GM19193 (cell line): Measurements from ENCODE around the gene PBLD.

ENCODE experiments used
- POLR2A ChIP-seq: IDR thresholded peaks from 4 replicates; pipeline ENCODE4 v1.6.1; 2011; ENCODE audit not compliant: insufficient read depth, insufficient read length; ENCODE audit errors: extremely low read depth

The PBLD gene

DNA sequence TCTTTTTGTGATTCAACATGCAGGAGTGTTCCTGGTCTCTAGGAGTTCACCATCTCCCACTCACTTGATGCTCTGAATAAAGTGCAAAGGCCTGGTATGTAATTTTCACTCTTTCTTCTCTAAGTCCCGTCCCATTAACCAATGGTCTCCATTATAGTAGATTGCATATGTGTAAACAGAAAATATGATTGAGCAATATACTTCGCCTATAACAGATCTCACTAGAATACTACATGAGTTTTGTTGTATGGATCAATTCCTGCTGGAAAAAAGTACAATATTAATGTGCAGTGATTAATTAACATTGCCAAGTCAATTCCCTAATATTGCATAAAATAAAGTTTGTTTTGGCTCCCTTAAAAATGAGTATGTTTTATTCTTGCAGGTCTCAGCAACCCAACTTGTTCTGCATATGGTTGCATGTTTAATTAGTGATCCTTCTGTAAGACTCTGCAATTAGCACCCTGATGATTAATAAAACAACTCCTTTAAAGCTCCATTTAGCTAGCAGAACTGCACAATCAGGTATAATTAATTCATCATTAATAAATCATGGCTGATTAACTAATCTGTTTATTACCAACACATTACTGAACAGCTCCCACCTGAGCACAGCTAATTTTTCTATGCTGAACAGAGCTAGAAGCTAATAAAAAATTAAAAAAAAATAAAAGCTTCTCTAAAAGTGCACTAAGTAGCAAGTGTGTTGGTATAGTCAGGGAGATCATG, 63.0 kb downstream of the PBLD start:
- TF ChIP-seq POLR2A, result no peak

DNA sequence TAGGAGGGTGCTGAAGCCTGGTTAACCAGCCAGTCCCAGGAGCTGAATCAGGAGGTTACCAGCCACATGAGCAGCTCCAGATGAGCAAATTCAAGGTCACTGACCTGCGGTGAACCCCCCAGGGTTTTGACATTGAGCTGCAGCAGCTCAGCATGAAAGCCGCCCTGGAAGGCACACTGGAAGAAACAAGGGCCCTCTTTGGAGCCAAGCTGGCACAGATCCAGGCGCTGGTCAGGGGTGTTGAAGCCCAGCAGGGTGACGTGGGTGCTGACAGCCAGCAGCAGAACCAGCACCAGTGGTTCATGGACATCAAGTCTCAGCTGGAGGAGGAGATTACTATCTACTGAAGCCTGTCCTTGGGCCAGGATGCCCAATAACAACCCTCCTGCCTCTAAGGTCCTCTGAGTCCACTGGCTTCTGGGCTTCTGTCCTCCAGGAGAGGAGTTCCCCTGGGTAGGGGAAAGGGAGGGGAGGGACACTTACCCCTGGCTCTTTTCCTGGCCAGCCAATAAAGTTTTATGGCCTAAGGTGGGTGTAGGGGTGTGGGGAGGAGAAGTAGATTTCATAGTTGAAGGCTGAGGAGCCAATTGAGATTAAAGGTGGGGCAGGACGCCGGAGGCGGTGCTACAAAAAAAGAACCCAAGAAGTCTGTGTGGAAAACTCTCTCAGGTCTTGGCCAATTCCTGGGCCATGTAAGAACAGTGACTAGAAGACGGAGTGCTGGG, 71.4 kb downstream of the PBLD start:
- TF ChIP-seq POLR2A, result no peak

DNA sequence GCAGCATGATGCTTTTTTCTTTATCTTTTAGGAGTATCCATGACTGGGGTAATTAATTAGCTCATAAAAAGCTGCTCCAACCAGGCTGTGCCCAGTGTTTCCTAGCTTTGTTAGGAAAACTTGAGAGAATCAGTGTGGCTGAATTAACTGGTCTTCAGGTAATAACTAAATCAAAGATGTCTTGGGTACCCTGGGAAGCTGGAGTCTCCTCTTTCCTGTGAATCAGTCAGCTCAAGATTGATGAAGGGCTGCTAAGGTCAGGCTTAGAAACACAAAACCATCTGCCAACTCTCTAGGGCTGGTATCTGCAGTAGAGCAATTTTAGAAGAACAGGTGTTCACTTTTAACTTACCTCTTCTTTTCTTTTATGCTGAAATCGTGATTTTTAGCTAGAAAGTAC, 79.4 kb downstream of the PBLD start:
- no peak for TF ChIP-seq POLR2A

DNA sequence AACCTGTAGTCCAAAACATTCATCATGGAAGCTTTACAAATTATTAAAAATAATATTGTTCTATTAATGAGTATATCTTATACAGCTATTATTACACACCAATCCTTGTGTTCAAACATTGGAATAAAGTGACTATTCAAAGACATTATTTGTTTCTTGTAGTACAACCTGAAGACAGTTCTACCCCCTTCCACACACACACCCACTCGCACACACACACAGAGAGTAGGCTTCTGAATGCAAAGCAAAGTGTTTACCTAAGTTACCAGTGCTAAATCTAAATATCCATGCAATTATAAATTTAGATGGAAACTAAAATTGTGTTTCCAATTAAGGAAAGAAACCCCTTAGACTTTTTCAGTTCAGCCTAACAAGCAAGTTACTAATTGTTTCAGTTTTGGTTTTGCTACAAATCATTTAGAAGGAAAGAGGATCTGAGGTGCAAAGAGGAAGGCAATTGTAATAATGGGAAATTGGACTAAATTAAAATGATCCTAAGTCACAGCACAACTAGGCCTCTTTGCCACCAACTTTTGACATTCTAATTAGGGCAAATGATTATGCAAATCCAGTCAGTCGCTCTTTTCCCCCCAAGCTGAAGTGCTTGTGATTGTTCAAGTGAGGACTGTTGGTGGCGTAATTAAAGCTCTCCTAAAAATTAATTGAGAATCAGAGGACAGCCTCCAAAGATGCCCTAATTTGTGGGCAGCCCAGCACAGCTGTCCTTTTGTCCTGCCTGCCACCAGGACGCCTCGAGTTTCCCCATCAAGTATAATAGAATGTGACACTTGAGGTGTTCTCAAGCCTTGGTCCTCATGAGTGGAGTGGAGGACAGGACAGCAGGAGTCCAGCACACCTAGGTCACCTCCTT, 80.9 kb downstream of the PBLD start:
- no peak for TF ChIP-seq POLR2A

DNA sequence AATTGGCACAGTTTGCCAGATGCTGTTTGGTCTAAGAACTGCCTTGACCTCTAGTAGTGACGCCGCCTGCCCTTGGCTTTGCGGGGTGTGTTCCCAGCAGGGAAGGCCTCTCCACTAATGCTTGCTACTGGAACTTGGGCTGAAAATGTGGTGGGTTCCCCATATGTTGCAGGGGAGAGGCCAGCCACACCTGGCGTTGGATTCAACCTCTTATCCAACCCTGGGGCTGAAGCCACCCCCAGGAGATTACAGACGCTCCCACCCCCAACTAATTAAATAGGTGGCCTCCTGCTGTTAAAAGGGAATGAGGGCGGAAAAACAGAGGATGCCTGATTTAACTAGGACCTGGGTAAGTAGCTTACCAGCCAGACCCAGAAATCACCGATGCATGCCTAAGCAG, 81.6 kb downstream of the PBLD start:
- no peak for TF ChIP-seq POLR2A

DNA sequence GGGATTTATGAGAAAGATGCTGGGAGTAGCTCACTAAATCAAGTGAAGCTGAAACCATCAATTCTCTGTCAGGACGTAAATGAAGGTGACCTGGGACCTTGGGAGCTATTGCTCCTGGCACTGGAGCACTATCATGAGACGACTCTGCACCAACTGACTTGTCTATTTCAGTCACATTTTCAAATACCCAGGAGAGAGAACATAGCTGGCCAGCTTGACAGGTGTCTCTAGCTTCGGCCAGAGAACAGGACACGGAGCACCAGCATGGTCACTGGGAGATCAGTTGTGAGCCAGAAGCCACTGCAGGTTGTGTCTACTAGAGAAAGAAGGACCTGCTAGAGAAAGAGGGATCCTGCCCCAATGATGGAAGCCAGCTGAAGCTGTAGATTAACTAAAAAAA, 83.4 kb downstream of the PBLD start:
- TF ChIP-seq POLR2A, result no peak

DNA sequence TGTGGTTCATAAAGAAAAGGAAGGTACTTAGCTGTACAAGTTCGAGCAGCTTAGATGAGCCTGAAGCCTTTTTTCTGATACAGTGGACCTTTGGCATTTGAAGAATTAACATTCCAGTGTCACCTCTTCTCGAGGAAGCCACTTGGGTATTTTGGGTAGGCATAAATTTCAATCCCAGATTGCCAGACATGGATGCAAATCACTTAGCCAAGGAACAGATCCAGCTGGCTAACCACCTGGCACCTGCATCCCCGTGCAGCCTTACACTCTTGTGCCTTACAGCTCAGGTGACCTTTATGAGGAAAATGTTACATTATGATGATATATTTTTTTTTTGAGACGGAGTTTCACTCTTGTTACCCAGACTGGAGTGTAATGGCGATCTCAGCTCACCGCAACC, 84.8 kb downstream of the PBLD start:
- TF ChIP-seq POLR2A, result no peak

DNA sequence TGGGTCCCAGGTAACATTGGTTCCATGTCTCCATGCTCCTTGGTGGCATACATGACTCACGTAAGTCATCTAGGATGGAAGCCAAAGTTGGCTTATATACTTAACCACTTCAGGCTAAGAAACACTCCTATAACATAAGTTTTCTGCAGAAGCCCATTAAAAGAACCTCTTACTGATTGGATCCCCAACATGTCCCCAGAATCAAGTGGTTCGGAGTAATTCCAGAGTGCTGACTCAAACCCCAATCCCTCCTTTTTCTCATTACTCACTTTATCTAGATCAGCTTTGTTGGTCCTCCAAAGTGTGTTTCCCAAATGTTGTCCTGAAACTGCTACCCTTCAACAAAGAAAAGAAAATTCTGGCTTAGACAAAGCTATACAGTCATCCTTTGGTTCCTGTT, 90.7 kb downstream of the PBLD start:
- no peak for TF ChIP-seq POLR2A

DNA sequence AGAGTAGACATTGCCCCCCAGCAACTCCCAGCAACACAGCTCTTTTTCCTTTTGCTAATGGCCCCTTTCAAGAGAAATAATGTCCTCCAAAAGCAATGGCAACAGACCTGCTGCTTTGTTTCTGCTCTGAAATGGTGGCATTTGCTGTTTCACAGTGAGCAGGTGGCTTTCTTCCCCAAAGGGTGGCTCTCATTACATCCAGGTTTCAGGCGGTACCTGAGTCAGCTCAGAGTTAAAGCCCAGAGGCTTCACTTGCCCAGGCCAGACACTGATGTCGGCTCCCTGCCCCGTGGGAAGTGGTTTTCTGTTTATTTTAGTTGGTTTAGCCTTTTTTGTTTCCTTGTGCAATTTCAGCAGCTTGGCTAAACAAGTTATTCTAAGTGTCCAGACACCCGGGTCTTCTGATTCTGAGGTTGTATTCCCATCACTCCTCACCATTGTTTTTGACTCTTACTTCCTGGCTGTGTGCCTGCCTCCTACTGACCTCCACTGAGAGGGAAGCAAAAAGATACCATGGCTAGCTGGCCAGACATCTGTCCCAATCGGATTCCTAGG, 93.1 kb downstream of the PBLD start:
- TF ChIP-seq POLR2A, result no peak

DNA sequence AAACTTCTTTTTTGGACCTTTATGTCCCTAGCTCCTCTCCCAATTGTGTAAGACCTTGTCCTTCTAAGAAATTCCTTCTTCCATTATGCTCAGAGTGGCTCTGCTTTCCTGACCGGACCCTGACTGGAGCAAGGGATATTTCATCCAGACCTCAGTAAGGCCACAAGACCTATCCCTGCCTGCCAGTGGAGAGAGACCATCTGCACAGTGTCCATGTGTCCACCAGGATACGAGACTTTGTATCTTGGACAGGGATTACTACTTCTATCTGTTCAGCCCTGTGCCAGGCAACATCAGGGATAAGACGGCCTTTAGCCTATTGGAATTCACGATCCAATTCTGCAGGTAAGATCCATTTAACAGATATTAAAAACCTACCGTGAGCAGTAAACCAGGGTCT, 93.7 kb downstream of the PBLD start:
- no peak for TF ChIP-seq POLR2A

DNA sequence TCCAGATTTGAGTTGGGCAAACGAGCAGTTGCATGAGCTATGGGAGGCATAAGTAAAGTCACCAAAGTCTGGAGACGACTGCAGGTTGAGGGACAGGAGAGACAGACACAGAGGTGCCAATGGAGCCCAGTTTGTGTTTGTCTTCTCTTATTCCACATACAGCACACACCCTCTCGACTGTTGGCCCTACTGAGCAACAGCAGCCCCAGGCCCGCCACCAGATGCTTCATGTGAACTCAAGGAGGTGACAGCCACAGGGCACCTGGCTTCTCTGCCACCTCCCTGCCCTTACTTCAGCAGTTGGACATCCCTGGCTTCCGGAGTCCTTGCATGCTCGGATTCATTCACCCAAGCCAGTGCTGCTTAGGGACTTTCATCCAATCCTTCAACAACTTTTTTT, 94.4 kb downstream of the PBLD start:
- no peak for TF ChIP-seq POLR2A

DNA sequence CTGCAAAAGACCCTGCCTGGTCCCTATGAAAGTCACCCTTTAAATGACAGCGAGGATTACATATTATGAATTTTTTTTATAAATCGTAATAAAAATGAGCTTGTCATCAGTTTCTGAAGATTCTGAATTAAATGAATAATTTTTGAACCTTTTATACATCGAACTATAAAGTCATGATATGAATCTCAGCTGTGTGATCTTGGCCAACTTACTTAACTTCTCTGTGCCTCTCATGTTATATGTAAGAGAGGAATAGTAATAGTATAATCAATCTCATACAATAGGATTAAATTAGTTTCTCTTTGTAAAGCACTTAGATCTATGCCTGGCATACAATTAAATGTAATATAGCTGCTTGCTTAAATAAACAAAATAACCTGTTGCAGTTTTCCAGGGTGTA, 95.6 kb downstream of the PBLD start:
- TF ChIP-seq POLR2A, result no peak

DNA sequence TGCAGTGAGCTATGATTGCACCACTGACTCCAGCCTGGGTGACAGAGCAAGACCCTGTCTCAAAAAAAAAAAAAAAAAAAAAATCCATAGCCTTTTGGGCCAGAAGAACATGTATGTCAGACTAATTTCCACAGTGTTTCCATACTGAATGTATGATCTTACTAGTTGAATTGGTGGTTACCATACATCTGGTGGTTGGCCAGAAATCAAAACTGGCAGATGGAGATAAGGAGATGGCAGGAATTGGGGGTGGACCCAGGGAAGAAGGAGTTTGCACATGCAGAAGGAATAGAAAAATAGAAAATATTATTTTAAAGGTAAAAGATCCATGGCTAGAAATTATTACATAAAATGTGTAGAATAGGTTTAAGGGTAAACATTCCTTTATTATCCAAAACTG, 97.1 kb downstream of the PBLD start:
- no peak for TF ChIP-seq POLR2A

DNA sequence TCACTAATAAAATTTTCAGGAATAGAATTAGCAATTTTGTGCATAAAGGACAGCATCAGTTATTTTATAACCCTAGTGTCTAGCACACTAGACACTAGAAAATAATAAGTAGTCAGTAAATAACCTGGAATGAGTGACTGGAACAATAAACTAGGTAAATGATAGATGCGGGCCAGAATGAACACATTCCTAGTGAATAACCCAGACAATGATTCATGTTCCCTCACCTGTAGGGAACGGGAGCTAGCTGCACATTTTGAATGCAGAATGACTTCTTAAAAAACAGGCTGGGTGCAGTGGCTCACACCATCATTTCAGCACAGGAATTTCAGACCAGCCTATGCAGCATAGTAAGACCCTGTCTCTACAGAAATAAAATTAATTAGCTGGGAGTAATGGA, 97.6 kb downstream of the PBLD start:
- TF ChIP-seq POLR2A, result no peak

DNA sequence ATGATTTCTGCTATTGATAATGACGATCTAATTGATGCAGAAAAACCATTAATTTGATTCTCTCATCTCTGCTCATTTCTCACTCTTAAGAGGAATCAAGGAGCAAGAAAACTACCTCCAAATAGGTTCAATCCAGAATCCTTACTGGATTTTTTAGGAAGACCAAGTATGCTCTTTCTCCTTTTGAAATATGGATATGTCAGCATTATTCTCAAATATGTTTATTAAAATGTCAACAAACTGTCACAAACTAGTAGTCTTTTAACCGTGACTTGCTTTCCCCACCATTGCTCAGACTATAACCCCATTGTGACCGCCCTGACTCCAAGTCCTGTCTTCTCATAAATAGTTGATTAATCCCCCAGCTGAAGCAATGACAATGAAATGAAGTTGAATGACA, 99.7 kb downstream of the PBLD start:
- no peak for TF ChIP-seq POLR2A
